T-helper 2 cell treated with Interferon-gamma antibody and Interleukin-4, amounts not matched to agents 100 ng/mL and 5 ng/mL, for 36 hours (primary cell): ENCODE data around the gene SGMS2. TPM values are rescaled to one million over a fixed set of nuclear protein-coding genes. Genes with fewer than 3 reads are reported as not detected.
"Not testable (repeated sequence)": the region's sequence is repeated elsewhere in the genome, so short reads cannot be mapped to it uniquely, and the experiment has no call there.

Experiments used
- intact Hi-C: fragments of 100-400 bp; cut with micrococcal nuclease; formaldehyde crosslinking; loops from one replicate; pipeline ENCODE4 v1.15.1; 2023
- total RNA-seq: library from RNA; stranded (reverse); gene quantifications from 2 replicates; pipeline ENCODE4 v1.2.3, GENCODE V29; 2022

The SGMS2 gene
- total RNA-seq, 1 donor from 2014 or later: 0.05 TPM

- intact Hi-C loops: no loop called here
Measured at GRCh38 chr4:107906458-107907100, 81.8 kb downstream of the SGMS2 start.

DNA sequence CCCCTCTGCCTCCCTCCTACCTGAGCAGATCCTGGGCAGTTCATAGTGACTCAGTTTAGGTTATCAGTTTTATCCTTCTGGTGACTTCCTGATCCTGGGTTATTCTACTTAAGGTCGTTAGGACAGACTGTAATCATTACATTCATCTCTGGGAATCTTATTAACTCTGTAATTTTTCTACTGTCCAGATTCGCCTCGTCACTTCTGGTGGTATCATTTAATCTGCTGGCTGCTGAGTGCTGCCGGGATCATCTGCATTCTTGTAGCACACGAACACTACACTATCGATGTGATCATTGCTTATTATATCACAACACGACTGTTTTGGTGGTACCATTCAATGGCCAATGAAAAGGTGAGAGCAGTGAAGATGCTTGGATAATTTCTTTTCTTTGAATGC lies 83.6 kb downstream of the SGMS2 start:
- intact Hi-C loops: no loop called here

- intact Hi-C loops: loop anchor here (1.0 to 2.0 kb wide), 2 partner anchors 17 to 155 kb away; partner anchors contain the start of gene CYP2U1
Measured at GRCh38 chr4:107913283-107913899, 88.7 kb downstream of the SGMS2 start.

DNA sequence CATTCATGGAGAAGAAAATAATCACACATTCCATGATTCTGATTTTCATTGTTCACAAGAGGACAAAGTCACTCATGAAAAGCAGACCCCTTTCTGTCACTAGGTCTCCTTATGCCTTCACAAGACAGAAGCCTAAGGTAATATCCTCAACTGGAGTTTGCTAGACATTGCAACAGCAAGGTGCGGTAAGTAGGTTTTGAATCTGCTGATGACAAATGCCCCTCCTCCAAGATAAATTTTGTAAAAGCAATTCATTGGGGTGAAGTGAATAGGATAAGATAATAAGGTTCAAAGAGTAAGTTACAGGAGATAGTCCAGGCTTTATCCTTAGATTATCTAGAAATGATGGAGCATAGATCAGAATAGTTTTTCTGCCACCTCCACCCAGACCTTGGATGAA lies 90.5 kb downstream of the SGMS2 start:
- intact Hi-C loops: no loop called here

DNA sequence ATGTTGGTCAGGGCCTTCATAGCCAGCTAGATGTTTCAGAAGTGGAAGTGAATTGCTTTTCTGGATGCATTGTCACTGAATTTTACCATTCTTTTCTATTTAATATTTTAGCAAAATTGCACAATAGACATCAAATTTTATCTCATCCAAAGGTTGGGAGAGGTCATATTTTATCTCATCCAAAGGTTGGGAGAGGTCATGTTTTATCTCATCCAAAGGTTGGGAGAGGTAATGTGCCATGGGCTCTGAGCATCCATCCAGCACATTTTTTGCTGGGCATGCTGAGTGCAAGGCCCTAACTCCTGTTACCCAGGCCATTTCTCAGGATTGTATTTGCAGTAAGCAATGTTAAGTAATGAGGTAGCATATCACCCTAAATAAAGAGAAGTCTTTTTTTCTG lies 91.9 kb downstream of the SGMS2 start:
- intact Hi-C loops: no loop called here

- intact Hi-C loops: no loop called here
Measured at GRCh38 chr4:107917500-107917899, 92.8 kb downstream of the SGMS2 start.

- intact Hi-C loops: no loop called here
Measured at GRCh38 chr4:107922486-107923473, 98.0 kb downstream of the SGMS2 start.

DNA sequence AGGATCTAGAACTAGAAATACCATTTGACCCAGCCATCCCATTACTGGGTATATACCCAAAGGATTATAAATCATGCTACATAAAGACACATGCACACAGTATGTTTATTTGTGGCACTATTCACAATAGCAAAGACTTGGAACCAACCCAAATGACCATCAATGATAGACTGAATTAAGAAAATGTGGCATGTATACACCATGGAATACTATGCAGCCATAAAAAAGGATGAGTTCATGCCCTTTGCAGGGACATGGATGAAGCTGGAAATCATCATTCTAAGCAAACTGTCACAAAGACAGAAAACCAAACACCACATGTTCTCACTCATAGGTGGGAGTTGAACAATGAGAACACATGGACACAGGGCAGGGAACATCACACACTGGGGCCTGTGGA lies 101.0 kb downstream of the SGMS2 start:
- intact Hi-C loops: not testable (repeated sequence)

DNA sequence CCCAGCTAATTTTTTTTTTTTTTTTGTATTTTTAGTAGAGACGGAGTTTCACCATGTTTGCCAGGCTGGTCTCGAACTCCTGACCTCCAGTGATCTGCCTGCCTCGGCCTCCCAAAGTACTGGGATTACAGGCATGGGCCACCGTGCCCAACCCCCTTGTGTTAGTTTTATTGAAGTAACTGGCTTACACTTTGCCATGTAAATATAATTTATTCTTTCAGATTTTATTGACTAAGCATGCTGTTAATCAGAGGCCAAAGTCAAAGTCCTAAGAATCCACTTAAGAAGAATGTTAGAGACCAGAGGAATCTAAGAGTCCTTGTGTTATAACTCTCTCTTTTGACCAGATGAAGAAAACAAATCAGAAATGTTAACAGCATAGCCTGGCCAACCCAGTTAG lies 102.1 kb downstream of the SGMS2 start:
- intact Hi-C loops: not testable (repeated sequence)

- intact Hi-C loops: loop anchor here (1.0 to 10.0 kb wide), 6 partner anchors 18 to 1634 kb away; partner anchors contain the start of genes HADH, MCUB and PAPSS1
Measured at GRCh38 chr4:107930821-107931774, 106.4 kb downstream of the SGMS2 start, which contains the start of gene CYP2U1. Gene CYP2U1 (plus strand): TSS chr4:107931549. CDS start chr4:107931644, 95 bp downstream.

DNA sequence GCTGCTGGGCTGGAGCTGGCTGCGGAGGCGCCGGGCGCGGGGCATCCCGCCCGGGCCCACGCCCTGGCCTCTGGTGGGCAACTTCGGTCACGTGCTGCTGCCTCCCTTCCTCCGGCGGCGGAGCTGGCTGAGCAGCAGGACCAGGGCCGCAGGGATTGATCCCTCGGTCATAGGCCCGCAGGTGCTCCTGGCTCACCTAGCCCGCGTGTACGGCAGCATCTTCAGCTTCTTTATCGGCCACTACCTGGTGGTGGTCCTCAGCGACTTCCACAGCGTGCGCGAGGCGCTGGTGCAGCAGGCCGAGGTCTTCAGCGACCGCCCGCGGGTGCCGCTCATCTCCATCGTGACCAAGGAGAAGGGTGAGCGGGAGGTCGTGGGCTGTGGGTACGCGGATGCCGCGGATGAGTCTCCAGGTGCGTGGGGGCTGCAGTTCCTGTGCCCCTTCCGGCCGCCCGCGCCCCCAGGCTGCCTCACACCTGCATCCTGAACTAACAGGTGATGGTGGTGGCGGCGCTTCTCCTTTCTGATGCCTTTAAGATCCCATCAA lies 107.1 kb downstream of the SGMS2 start:
- intact Hi-C loops: loop anchor here (1.0 to 10.0 kb wide), 6 partner anchors 19 to 1633 kb away; partner anchors contain the start of genes HADH, MCUB and PAPSS1

DNA sequence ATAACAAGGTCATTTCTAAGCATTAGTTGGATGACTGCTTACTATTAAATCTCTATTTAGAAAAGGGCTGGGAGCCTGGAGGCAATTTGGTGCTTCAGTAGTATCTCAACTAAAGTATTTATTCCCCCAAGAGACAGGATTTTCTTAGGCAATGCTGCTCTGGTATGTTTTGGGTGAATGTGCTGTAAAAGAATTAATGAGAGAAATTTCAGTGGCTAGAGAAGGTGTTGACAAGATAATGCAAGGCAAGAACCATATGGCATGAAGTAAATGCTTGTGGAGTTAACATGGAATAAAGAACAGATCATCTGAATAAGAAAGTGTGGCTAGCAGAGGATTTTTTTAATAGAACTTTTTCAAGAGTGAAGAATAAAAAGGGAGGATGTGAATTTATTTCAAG lies 110.5 kb downstream of the SGMS2 start:
- intact Hi-C loops: loop anchor here (10.0 kb wide), 1 partner anchor 1630 kb away; the partner anchor contains the start of gene MCUB

DNA sequence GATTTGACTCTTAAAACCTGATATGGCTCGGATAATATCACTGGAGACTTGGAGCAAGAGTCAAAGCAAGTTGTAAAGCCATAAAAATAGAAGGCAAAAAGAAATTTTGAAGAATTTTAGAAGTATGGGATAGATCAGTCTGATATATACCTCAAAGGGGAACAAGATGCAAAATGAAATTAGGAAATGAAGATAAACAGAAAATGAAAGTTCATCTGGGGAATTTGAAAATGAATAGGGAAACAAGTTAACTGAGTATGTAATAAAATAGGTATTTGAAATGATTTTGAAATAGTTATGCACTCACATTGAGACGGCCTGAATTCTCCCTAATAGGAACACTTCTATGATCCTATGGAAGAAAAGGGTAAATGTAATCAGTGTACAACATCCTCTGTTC lies 112.3 kb downstream of the SGMS2 start:
- intact Hi-C loops: loop anchor here (10.0 kb wide), 1 partner anchor 1628 kb away; the partner anchor contains the start of gene MCUB

DNA sequence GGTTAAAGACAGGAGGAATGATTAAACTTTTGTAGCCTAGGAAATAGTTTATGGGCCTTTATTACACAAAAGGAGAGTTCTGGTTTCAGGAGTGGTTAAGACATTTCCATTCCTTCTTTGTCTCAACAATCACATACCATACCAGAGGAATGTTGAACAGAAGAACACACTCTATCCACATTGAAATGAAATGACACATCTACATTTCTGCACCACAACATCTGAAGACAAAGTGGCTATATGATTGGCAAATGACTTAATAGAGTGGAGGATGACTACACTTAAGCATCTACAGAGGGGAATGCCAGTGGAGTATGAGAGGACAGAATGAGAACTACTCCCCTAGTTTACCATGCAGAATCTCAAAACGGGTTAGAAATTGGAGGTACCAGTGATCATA lies 114.6 kb downstream of the SGMS2 start:
- intact Hi-C loops: loop anchor here (10.0 kb wide), 1 partner anchor 1625 kb away; the partner anchor contains the start of gene MCUB

- intact Hi-C loops: no loop called here
Measured at GRCh38 chr4:107945809-107946208, 121.1 kb downstream of the SGMS2 start.

- intact Hi-C loops: no loop called here
Measured at GRCh38 chr4:107950746-107951540, 126.2 kb downstream of the SGMS2 start.

DNA sequence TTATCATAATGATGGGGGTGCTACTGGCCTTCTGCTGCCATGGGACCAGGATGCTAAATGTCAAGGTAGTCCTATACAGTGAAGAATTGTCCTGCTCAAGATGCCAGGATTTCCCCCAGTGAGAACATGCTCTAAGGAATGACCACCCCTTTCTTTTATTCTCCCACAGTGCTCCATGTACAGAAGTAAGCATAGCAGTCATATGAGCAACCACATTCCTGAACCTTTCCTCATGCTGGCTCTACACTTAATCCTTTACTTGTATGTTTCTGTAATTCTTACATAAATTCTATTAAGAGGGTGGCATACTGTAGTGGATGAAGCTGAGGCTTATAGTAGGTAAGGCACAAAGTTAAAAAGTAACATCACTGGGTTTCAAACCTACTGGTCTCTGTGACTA lies 126.8 kb downstream of the SGMS2 start:
- intact Hi-C loops: no loop called here

DNA sequence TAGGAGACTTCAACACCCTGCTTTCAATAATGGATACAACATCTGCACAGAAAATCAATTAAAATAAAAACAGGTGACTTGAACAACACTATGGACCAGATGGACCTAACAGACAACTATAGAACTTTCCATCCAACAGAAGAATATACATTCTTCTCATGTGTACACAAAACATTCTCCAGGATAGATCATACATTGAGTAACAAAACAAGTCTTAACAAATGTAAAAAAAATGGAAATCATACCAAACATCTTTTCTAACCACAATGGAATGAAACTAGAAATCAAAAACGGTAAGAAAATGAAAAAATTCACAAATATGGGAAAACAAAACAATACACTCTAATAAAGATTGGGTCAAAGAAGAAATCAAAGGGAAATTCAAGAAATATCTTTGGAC lies 131.3 kb downstream of the SGMS2 start:
- intact Hi-C loops: no loop called here
